ENCODE measurements around the gene CADPS.
A peak's percentile ranks its signal among the peaks of the same experiment; 100 is the strongest.

Gene CADPS

DNA sequence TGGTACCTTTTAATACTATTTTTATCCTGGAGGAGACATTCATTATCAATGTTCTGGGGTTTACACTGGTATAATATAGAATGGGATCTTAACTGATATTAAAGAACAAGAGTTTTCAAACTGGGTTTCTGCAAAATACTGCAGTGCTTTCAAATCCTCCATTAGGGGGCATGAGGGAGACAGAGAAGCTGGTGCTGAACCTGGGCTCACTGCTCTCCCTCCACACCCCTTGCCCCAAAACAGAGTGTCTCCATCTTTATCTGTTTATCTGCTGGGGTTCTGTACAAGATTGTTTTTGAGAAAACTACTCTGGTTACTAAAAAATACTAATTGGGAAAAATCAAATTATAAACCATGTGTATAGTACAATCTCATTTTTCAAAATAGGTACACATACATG, 41.7 kb downstream of the CADPS start:
- TF ChIP-seq EZH2phosphoT487 (IDR thresholded peaks at IDR 0.05; ENCODE audit: borderline replicate concordance) (no peak), CTCF (conservative IDR thresholded peaks at IDR 0.05; ENCODE audit: low read length) (peak; percentile 54)
- Histone ChIP-seq H3K4me2 (ENCODE audit: low read depth, low read length, poor library complexity, severe bottlenecking) (no peak overlapping the region), H3F3A (ENCODE audit: low read depth) (no peaks in the 10 kb centered on the region), H3K9me3 (ENCODE audit: insufficient read depth, low read depth, low read length) (no peaks in the 10 kb centered on the region), H3K36me3 (ENCODE audit: insufficient read depth, low read length) (no peaks in the 10 kb centered on the region), H3K4me1 (ENCODE audit: insufficient read depth, low read length, poor library complexity, severe bottlenecking) (no peaks in the 10 kb centered on the region), H3K79me2 (ENCODE audit: insufficient read depth, low read length) (no peaks in the 10 kb centered on the region), H3K4me3 (ENCODE audit: low read length, poor library complexity, severe bottlenecking) (no peak overlapping the region), H2AFZ (ENCODE audit: low read length) (no peak overlapping the region), H3K27me3 (ENCODE audit: insufficient read depth, low read length, poor library complexity, severe bottlenecking) (no peaks in the 10 kb centered on the region), H4K20me1 (ENCODE audit: insufficient read depth, low read length, poor library complexity, severe bottlenecking) (no peaks in the 10 kb centered on the region), H3K9ac (ENCODE audit: low read depth, low read length, poor library complexity, severe bottlenecking) (no peak overlapping the region), H3K9me2 (replicated peaks; ENCODE audit: low read depth, low read length) (no peaks in the 10 kb centered on the region)

- no peak overlapping the region for H3K4me3 ChIP-seq (ENCODE audit: low read length, poor library complexity, severe bottlenecking)
- no peak overlapping the region for H2AFZ ChIP-seq (ENCODE audit: low read length)
- TF ChIP-seq CTCF (conservative IDR thresholded peaks at IDR 0.05; ENCODE audit: low read length) (no peak), EZH2phosphoT487 (IDR thresholded peaks at IDR 0.05; ENCODE audit: borderline replicate concordance) (no peak)
- no peaks in the 10 kb centered on the region for H3K27me3 ChIP-seq (ENCODE audit: insufficient read depth, low read length, poor library complexity, severe bottlenecking)
- no peak overlapping the region for H3K4me2 ChIP-seq (ENCODE audit: low read depth, low read length, poor library complexity, severe bottlenecking)
- no peaks in the 10 kb centered on the region for H3K4me1 ChIP-seq (ENCODE audit: insufficient read depth, low read length, poor library complexity, severe bottlenecking)
- no peaks in the 10 kb centered on the region for H3K9me2 ChIP-seq (replicated peaks; ENCODE audit: low read depth, low read length)
- H3K9me3 ChIP-seq (ENCODE audit: insufficient read depth, low read depth, low read length) = no peaks in the 10 kb centered on the region
- H3K36me3 ChIP-seq (ENCODE audit: insufficient read depth, low read length) = no peaks in the 10 kb centered on the region
- no peaks in the 10 kb centered on the region for H3K79me2 ChIP-seq (ENCODE audit: insufficient read depth, low read length)
- H3K9ac ChIP-seq (ENCODE audit: low read depth, low read length, poor library complexity, severe bottlenecking) = no peak overlapping the region
- H4K20me1 ChIP-seq (ENCODE audit: insufficient read depth, low read length, poor library complexity, severe bottlenecking) = no peaks in the 10 kb centered on the region
- H3F3A ChIP-seq (ENCODE audit: low read depth) = no peaks in the 10 kb centered on the region
Measured at GRCh38 chr3:62832553-62832952, 42.7 kb downstream of the CADPS start.

DNA sequence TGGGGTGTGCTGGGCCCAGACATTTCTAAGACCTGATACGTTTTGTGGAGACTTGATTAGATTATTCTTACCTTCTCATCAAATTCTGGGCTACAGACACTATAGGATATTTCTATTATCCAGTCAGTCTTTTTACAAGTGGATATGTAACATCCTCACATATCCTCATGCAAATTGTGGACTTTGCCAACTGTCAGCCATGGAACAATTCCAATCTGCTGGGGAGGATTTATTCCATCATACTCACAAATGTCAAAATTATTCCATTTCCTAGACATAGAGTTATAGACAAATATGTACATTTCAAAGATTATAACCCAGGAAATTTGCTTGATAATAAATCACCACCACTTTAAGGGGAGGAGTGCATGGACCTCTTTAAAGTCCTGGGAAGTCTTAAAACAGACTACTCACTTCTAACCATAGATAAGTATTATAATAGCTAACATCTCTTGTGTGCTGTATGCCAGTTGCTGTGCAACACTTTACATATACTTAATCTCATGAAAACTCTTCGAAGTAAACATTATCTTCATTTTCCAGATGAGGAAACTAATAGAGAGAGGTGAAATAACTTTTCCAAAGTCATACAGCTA, 44.4 kb downstream of the CADPS start:
- no peak overlapping the region for H3K9ac ChIP-seq (ENCODE audit: low read depth, low read length, poor library complexity, severe bottlenecking)
- H3K4me2 ChIP-seq (ENCODE audit: low read depth, low read length, poor library complexity, severe bottlenecking) = no peak overlapping the region
- H3K27me3 ChIP-seq (ENCODE audit: insufficient read depth, low read length, poor library complexity, severe bottlenecking) = no peaks in the 10 kb centered on the region
- no peaks in the 10 kb centered on the region for H3F3A ChIP-seq (ENCODE audit: low read depth)
- no peaks in the 10 kb centered on the region for H4K20me1 ChIP-seq (ENCODE audit: insufficient read depth, low read length, poor library complexity, severe bottlenecking)
- H3K9me2 ChIP-seq (replicated peaks; ENCODE audit: low read depth, low read length) = no peaks in the 10 kb centered on the region
- TF ChIP-seq CTCF (conservative IDR thresholded peaks at IDR 0.05; ENCODE audit: low read length) = no peak
- no peak for TF ChIP-seq EZH2phosphoT487 (IDR thresholded peaks at IDR 0.05; ENCODE audit: borderline replicate concordance)
- H2AFZ ChIP-seq (ENCODE audit: low read length) = no peak overlapping the region
- no peaks in the 10 kb centered on the region for H3K79me2 ChIP-seq (ENCODE audit: insufficient read depth, low read length)
- H3K4me3 ChIP-seq (ENCODE audit: low read length, poor library complexity, severe bottlenecking) = no peak overlapping the region
- H3K9me3 ChIP-seq (ENCODE audit: insufficient read depth, low read depth, low read length) = no peaks in the 10 kb centered on the region
- no peaks in the 10 kb centered on the region for H3K4me1 ChIP-seq (ENCODE audit: insufficient read depth, low read length, poor library complexity, severe bottlenecking)
- H3K36me3 ChIP-seq (ENCODE audit: insufficient read depth, low read length) = no peaks in the 10 kb centered on the region

All from Loucy (cell line).